Colon (tissue), 2 donors: ENCODE measurements around the gene LEKR1.

Experiments
- FAIRE-seq: peaks from 2 replicates; lab custom pipeline; 2012; peaks lifted over from hg19 to GRCh38; lab: Jason Lieb, UNC
- donor health status: control.
- donor health status: control.

LEKR1 gene

DNA sequence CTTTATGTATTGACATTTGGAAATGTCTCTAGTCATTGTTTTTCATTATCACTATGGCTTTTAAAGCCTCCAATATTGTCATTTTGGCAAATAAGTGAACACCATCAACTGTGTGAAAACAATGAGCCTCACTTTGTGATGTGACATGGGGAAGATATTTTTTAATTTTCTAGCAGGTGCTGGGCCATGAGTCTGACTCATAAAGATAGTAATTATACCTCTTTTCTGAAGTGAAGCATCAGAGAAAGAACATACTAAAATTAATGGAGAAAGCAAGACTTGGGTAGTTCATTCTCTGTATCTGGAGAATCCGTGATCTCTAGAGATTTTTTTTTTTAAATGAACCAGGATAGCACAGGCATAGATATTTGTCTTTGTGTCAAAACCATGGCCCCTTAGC, 233.0 kb downstream of the LEKR1 start:
- no peak for FAIRE-seq

DNA sequence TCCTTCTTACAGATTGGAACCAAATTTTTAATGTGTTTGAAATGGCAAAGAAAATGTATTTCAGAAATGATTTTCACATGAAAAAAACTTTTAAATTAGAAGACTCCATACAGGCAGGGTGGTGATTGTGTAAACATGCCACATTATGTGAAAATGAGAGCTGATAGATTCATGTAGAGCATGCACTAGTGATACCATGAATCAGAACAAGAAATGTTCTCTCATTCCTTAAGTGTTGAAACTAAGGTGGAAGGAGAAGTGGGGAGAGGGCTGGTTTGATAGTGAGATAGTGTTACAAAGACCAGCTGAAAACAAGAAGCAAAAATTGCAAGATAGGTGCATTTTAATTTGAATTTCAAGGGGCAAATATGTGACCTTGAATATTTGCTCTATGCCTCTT, 233.5 kb downstream of the LEKR1 start:
- no peak for FAIRE-seq

DNA sequence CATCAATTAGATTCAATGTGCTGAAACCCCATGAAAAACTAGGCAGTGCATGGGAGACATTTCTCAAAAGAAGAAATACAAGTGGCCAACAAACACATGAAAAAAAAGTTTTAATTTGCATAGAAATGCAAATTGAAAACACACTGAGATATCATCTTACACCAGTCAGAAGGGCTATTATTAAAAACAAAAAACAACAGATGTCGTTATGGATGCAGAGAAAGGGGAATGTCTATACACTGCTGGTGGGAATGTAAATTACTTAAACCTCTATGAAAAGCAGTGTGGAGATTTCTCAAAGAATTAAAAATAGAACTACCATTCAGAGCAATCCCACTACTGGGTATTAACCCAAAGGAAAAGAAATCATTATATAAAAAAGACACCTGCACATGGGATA, 235.1 kb downstream of the LEKR1 start:
- FAIRE-seq, result no peak

DNA sequence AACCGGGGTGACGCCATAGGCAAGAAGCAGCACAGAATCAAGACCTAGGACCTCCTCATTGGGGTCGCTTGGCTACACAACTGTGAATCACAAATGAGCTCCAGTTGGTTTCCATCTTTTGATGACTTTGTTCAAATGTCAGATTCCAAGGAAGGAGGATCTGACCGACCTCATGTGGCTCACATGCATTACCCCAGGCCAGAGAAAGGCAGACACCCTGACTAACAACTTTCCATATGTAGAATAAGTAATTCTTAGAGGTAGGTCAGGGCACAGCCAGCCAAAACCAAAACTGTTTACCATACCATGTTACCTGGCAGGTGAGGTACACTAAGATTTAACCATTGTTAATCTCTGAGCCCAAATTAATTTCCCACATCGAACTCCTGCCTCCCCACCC, 237.3 kb downstream of the LEKR1 start:
- no peak for FAIRE-seq

DNA sequence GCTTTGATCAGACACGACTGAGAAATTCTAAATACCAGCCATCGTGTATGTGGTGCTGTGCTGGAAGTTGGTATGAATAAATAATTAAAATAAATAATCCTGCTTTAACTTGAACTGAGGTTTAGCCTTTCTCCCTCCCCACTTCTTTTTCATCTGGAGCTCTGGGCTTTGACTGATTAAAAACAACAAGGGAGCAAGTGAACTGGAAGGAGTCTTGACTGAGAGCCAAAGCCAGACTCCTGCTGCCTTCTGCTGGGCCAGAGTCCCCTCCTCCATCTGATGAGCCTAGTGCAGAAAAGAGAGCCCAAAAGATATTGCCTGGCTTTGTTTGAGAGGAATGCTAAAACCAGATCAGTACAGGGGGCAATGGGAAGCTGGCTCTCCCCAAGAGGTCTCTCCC, 237.8 kb downstream of the LEKR1 start:
- FAIRE-seq, result no peak

DNA sequence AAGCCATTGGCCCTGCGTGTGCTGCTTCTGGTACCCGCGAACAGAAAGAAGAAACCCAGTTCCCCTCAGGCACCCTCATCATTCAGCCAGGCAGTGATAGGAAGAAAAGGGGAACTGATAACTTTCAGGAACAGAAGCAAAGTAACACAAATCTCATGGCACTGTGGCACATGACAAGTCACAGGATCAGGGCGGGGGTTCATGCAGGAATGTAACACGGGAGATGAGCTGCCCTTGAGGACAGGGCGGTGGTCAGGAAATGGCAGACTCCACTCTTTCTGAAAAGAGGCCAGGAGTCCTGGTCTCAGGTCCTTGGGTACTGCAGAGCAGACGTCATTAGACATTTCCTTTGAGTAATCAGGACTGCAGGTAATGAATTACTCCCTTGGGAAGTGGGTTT, 238.2 kb downstream of the LEKR1 start:
- FAIRE-seq, result no peak

DNA sequence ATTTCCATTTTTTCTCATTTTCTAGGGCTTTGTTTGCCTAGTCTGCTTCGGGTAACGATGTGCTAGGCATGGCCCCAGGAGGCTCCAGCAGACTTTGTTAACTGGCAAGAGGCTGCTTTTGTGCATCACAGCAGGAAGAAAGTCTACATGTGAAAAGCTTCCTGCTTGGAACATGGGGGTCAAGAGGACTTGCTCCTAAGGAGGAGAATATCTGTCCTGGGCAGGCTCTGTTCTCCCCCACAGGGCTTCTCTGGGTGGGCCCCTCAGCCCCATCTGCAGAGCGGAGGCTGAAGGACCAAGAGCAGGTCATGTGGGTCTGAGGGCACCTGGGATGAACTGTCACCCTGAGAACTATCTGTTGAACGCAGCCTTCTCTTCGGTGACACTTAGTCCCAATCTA, 239.0 kb downstream of the LEKR1 start:
- FAIRE-seq, result no peak

DNA sequence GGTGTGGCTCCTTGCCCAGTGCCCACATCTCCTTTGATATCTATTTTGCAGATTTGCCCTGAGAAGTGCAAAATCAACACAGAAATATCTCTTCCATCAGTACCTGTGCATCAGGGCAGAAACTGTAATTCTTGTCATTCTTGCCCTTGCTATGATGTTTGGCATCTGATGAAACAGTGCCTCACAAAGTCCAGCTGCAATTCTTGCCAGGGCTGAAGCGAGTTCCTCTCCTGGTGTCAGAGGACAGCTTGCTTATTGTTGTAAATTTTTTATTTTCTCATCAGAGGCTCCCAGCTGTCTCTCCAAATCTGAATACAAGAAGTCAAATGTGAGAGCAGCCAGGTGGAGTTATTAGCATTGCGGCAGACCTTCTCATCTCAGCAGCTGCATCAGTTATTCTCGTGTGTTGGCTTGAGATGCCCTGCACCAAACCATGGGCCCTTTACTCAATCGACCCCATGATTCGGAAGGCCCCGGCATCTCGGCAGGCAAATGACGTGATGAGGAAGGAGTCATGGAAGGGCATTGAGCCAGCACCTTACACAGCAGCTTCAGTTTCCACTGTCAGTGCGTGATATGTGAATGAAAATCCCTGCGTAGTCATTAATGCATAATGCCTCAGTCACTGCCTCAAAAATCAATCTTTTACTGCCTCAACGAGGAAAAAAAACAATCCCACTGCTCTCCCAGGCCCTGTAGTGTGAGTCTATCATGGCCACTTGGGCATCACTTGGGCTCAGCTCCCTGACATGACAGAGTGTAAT, 240.4 kb downstream of the LEKR1 start:
- FAIRE-seq, result no peak

DNA sequence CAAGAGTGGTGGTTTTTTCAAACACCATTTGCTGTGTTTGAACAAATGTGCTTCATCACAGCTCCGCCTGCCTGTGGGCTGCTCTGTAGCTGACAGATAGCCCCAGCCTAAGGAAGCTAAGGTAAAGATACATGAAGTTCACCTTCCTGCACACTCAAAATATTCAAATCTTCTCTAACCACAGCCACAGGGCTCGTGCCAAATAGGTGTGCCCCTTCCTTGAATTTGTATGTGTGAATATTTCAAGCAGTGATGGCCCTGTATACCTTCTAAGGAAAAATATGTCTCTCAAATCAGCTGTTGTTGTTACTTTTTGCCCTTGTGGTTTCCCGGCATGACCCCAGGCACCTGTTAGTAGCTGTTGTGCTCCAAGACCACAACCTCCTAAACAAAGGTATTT, 241.0 kb downstream of the LEKR1 start:
- FAIRE-seq, result no peak

DNA sequence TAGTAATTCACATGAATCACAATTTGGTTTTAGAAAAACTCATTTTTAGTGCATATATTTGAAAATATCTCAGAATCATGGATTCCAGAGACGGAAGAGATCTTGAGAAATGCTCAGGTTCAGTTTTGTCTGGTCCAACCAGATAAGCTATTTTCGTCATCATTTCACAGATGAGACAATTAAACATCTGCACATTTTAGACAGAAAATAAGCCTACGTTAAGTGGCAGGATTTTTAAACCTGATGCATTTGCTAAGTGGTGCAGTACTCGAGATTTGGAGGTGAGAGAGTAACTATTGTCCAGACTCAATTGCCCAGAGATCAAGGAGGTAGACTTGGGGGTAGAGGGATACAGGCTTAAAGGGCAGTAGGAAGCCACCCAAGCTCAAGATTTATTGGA, 243.3 kb downstream of the LEKR1 start:
- no peak for FAIRE-seq

DNA sequence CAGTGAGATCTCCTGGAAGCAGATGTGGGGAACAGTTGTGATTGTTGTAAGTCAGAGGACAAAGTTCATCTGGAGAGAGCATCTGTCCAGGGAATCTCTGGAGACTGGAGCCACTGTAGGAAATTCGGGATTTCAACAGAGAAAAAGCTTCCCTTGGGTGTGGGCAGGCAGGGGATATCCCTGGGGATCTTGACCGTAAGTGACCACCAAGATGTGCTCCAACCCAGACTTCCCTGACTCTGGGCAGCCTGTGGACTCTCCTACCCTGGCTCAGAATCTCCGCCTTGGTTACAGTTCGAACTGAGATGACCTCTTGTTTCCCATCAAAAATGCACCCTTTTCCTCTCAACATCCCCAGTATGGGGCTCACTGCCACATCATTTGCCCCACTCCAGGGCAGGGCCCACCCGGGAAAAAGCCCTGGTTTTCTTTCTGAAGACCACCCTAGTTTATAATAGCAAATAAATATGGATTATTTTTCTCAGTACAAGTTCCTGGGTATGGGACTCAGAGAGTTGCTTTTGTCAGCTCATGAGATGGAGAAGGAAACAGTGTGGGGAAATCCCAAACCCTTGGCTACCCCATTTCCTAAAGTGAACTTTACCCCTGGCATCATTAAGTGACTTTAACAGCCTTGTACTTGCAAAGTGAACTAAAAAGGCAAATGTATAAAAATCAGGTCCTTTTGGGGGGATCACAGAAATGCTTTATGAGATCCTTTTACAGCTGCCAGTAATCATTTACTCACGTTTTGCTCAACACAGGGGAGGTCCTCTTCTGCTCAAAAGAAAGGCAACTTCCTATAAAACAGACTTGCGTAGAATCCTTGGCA, 243.9 kb downstream of the LEKR1 start:
- FAIRE-seq, result no peak

DNA sequence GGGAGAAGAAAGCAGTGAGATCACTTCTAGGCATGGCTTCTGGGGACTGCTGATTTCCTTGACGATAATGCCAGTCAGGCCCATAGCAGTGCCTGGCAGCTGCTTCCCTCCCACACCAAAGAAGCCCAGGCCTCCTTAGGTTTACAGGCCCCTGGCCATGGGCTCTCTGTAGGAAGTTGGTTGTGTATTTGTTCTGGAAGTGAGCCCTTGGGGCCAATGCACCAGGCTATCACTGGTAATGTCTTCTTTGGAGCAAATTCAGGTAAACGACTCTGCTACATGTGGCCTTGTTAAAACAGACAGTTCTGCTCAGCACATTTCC, 244.5 kb downstream of the LEKR1 start:
- no peak for FAIRE-seq

DNA sequence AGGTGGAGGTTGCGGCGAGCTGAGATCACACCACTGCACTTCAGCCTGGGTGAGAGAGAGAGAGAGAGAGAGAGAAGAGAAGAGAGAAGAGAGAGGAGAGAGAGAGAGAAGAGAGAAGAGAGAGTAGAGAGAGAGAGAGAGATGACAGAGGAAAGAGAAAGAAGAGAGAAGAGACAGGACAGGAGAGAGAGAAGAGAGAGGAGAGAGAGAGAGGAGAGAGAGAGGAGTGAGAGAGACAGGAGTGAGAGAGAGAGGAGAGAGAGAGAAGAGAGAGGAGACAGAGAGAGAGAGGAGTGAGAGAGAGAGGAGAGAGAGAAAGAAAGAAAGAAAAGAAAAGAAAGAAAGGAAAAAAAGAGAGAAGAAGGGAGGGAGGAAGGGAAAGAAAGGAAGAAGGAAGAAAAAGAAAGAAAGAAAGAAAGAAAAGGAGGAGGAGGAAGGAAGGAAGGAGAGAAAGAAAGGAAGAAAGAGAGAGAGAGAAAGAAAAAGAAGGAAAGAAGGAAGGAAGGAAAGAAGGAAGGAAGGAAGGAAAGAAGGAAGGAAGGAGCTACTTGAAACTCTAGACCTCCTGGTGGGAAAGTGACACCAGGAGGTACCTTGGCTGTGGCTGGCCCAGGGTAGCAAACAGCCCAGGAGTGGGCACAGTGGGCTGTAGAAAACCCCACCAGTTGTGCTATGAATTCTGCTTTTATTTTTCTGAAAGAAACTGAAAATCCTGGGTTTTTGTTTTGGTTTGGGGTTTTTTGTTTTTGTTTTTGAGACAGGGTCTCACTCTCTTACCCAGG, 245.8 kb downstream of the LEKR1 start:
- FAIRE-seq, result no peak

DNA sequence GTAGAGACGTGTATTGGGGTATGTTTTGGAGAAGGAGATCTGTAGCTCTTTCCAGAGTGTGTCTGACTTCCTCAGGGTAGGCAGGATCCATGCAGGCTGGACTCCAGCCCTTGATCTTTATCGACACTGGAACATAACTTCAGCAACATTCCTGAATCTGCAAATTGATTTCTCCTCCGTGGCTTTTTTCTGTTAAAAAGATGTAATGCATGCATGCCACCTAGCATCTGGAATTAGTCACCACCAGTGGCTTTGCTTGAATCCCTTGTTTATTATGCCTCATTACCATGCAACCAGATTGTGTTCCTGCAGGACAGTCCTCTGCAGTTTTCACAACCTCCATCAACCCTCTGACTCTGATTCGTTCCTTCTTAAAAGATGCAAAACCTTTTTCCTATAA, 247.7 kb downstream of the LEKR1 start:
- FAIRE-seq, result no peak

DNA sequence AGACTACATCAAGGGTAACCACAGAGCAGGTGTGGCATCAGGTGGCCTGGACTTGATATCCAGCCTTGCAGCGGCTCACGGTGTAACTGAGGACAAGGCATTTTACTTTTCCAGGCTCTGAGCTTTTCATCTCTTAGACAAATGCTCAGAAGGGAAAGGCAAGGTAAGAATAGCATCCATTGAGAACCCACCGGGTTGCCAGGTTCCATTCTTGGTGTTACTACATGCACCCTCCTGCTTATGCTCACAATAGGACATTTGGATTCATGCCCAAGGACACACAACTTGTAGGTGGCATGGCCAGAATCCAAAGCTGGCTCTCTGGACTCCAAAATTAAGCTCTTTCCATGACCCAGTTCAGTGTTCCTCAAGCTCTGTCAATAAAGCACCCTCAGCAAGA, 248.3 kb downstream of the LEKR1 start:
- no peak for FAIRE-seq

DNA sequence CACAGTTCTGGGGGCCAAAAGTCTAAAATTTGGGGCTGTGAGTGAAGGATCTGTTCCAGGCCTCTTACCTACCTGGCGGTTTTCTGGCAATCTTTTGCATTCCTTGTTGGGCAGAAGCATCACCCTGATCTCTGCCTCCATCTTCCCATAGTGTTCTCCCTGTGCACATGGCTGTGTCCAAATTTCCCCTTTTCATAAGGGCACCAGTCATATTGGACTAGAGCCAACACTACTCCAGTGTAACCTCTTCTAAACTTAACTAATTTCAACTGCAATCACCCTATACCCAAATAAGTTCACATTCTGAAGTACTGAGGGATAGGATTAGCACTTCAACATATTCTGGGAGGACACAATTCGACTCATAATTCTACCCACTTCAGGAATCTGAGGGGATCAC, 248.8 kb downstream of the LEKR1 start:
- FAIRE-seq, result no peak

DNA sequence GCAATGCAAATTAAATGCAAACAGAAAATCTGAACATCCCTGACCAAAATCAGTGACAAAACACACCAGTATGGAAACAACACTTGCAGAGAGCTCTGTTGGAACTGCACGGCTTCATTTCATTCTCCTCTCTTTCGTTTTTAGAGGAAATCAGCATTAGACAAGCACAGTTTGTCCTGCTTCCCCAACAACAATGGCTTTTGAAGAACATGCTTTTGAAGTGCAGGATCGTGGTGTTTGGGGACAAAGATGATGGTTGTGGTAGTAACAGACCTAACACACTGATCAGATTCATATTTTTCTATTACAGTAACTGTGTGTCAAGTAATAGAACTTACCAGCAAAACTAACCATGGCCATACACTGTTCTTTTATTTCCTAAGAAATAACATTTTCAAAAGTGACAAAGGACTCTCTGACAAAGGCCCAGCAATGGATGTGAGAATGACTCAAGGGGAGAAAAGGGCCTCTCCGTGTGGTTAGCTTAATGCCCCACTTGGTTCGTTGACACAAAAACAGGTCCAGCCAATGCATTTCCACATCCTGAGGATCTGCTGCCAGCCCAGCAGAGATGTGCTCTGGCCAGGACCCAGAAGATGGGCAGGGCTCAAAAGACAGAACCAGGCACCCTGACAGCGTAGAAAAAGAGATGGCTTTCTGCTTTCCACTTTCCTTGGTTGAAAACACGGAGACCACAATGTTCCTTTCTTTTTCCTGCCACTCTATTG, 249.7 kb downstream of the LEKR1 start:
- FAIRE-seq, result no peak

DNA sequence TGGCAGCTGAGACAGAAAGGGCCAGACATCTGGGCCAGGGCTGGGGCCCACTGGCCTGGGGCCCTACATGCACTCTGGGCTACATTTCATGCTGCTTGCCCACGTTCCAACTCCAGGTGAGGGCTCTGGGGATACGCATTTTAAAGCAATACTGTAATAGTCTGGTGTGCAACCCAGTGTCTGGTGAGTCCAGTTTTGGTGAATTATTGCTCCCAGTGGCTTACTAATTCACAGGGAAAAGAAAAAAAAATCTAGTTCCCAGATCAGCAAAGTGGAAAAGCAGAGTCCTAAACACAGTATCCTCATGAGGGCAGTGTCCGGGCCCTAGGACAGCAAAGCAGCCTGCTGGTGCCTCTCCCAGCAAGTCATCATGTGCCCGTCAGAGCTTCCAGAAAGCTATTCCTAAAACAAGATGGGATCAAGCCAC, 251.4 kb downstream of the LEKR1 start:
- FAIRE-seq, result no peak

DNA sequence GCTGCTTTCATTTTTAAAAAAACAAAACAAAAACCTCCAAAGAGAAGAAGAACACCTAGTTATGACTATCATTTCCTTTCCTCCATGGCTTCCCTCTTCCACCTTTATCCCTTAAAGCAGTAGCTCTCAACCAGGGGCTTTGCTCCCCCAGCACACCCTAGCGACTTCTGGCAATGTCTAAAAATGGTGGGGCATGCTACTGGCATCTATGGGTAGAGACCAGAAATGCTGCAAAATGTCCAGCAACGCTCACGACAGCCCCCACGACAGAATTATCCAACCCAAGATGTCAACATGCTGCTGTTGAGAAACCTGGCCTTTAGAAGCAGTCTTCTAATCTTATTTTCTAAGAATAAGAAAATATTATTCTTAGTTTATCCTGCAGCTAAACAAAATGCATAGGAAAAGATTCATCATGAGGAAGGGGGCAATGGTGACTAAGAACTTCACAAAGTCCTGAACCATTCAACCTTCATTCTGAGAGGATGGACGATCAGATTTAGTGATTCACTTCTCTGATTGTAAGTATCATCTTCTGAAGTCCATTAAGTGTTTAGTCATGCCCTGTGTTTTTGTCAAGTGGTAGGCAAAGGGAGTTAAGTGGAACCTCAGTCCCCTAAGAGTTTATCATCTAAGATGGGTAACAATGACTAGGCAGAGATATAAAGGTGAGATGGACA, 252.1 kb downstream of the LEKR1 start:
- FAIRE-seq, result no peak

DNA sequence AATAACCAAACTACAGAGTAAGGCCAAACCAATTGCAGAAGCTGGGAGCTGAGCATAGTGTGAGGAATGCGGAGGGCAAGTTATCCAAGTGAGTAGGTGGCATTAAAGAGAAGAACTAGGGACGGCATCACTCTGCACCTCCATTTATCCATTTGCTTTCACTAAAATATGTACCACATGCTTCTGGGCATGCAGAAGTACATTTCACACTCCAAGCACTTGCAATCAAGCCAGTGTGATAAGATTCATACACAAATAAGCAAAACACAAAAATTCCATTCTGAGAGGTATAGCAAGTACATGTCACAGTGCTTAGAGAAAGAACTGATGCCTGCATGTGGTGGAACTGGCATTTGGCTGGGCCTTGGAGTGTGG, 252.6 kb downstream of the LEKR1 start:
- no peak for FAIRE-seq

DNA sequence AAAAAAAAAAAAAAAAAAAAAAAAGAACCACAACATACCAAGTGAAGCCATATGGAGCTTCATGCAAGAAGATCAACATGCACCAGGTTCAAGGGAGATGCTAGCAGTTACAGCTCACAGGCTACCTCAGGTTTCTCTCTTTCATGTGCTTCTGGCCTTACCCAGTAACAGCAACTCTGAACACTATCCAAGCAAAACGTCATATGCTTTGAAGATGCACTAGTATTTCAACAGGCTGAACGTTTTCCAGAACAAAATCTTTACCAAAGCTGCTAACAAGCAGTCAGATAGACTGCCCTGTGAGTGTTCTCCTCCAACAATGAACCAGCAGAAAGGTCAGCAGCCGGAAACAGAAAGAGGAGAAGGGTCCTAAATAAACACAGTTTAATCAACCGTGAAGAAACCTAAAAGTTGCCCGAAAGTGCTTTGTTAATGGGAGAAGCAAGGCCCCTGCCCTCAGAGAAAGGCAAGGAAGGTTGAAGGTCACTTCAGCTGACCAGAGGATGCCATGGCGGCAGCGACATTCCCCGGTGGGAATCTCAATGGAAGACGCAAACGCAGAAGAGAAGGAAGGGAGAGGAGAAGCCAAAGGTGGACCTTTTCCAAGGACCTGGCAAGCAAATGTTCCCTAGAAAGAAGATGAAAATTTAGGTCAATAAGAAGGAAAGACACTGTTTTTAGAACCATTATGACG, 253.7 kb downstream of the LEKR1 start:
- FAIRE-seq, result no peak
